ENCODE data around the gene TICAM2.

GRCh38 chr5:115602591-115603125, 379 bp upstream of the TICAM2 start:
- TF ChIP-seq CTCF (IDR thresholded peaks at IDR 0.05) (no peak), EZH2 (IDR thresholded peaks at IDR 0.05; ENCODE audit: borderline replicate concordance, insufficient read depth, low read depth, low read length, poor library complexity, severe bottlenecking) (no peak)

All from B cell (primary cell).